Endothelial cell of umbilical vein (primary cell): ENCODE measurements around the gene ARF1. TPM values are rescaled to one million over a fixed set of nuclear protein-coding genes. Genes with fewer than 3 reads are reported as not detected.

Experiments used
- BruUV-seq: library from RNA; stranded (reverse); fragments of 400-500 nt; replicated peaks from 2 replicates; lab custom pipeline; 2021; lab: Mats Ljungman, UMichigan
- CTCF ChIA-PET: fragments of 300-600, 350-600 bp; sonication (Branson Sonifier 250); formaldehyde crosslinking; loops from one replicate; lab custom pipeline; 2021; ENCODE audit warnings: antibody characterized with exemption, inconsistent platforms; lab: Charles Lee
- POLR2A ChIA-PET: fragments of 300-600, 350-600 bp; sonication (Branson Sonifier 250); formaldehyde crosslinking; loops from one replicate; lab custom pipeline; 2021; ENCODE audit warnings: antibody characterized with exemption, inconsistent platforms; lab: Charles Lee
- DNase-seq: peaks from one replicate; pipeline ENCODE4 v3.0.0-alpha.2; 2011; ENCODE audit warnings: low read depth, low spot score
- FAIRE-seq: peaks from 2 replicates; lab custom pipeline; 2011; peaks lifted over from hg19 to GRCh38; lab: Jason Lieb, UNC
- H2AFZ ChIP-seq: 2 replicates; pipeline ENCODE4 v1.6.0; 2012; ENCODE audit warnings: low read depth, low read length, control low read depth, inconsistent platforms
- H3K27ac ChIP-seq: 2 replicates; pipeline ENCODE4 v1.5.1; 2011; ENCODE audit warnings: low read depth, mild to moderate bottlenecking, control low read depth, low read length, moderate library complexity; ENCODE audit not compliant: insufficient read depth
- H3K27me3 ChIP-seq, 2 experiments: 2 replicates each; pipeline versions ENCODE4 v1.6.0 to v1.6.1; 2011; ENCODE audit warnings: low read length in 2 of 2, mixed read lengths in 1 of 2; ENCODE audit not compliant: control insufficient read depth in 2 of 2, insufficient read depth in 2 of 2
- H3K36me3 ChIP-seq, 2 experiments: 2 replicates in 1 of 2; 3 replicates in 1 of 2; pipeline ENCODE4 v1.5.1; 2011; ENCODE audit warnings: low read length in 2 of 2, mild to moderate bottlenecking in 1 of 2, moderate library complexity in 1 of 2; ENCODE audit not compliant: control insufficient read depth in 2 of 2, insufficient read depth in 2 of 2; ENCODE audit errors: extremely low read depth in 1 of 2
- H3K4me1 ChIP-seq: 3 replicates; pipeline ENCODE4 v1.5.1; 2011; ENCODE audit warnings: mild to moderate bottlenecking, low read length; ENCODE audit not compliant: control insufficient read depth, insufficient read depth; ENCODE audit errors: extremely low read depth
- H3K4me2 ChIP-seq: 2 replicates; pipeline ENCODE4 v1.6.1; 2011; ENCODE audit warnings: low read length, control low read depth, mixed read lengths; ENCODE audit not compliant: insufficient read depth
- H3K4me3 ChIP-seq, 3 experiments: fragments of 200-600 bp in 1 of 3; sonication (generic), shearing (Covaris generic) in 1 of 3; replicated peaks in 1 of 3; 2 replicates each; pipeline ENCODE4 v1.5.1; 2011 to 2016; ENCODE audit warnings: control low read depth in 3 of 3, low read length in 3 of 3, mild to moderate bottlenecking in 2 of 3, inconsistent platforms in 1 of 3, low read depth in 1 of 3, moderate library complexity in 1 of 3; ENCODE audit not compliant: insufficient read depth in 1 of 3
- H3K79me2 ChIP-seq: 2 replicates; pipeline ENCODE4 v1.6.0; 2012; ENCODE audit warnings: low read length, inconsistent platforms; ENCODE audit not compliant: control insufficient read depth, insufficient read depth
- H3K9ac ChIP-seq: replicated peaks from 2 replicates; pipeline ENCODE3; 2011; ENCODE audit warnings: low read length, control low read depth; ENCODE audit not compliant: insufficient read depth; ENCODE audit errors: extremely low read depth
- H3K9me1 ChIP-seq: replicated peaks from 3 replicates; pipeline ENCODE4 v1.6.0; 2011; ENCODE audit warnings: mild to moderate bottlenecking, low read length; ENCODE audit not compliant: control insufficient read depth, insufficient read depth; ENCODE audit errors: extremely low read depth
- H3K9me3 ChIP-seq: replicated peaks from 2 replicates; pipeline ENCODE4 v1.5.1; 2012; ENCODE audit warnings: low read length, inconsistent platforms; ENCODE audit not compliant: control insufficient read depth, insufficient read depth
- H4K20me1 ChIP-seq: replicated peaks from 2 replicates; pipeline ENCODE3; 2011; ENCODE audit warnings: mild to moderate bottlenecking, low read length; ENCODE audit not compliant: control insufficient read depth, insufficient read depth; ENCODE audit errors: extremely low read depth
- EZH2 ChIP-seq: IDR thresholded peaks from 2 replicates; pipeline ENCODE4 v1.6.1; 2012; ENCODE audit warnings: borderline replicate concordance, low read depth, mild to moderate bottlenecking, moderate library complexity, low read length, inconsistent platforms; ENCODE audit not compliant: severe bottlenecking
- FOS ChIP-seq: IDR thresholded peaks from 2 replicates; pipeline ENCODE4 v1.6.1; 2011; ENCODE audit warnings: mild to moderate bottlenecking, low read length, moderate library complexity, borderline replicate concordance; ENCODE audit not compliant: insufficient read depth
- JUN ChIP-seq: IDR thresholded peaks from 2 replicates; pipeline ENCODE4 v1.6.1; 2011; ENCODE audit warnings: borderline replicate concordance, low read depth; ENCODE audit not compliant: insufficient read length, insufficient read depth
- MYC ChIP-seq: IDR thresholded peaks from one replicate; pipeline ENCODE4 v1.6.1; 2011; ENCODE audit warnings: mild to moderate bottlenecking, low read depth, low read length
- POLR2A ChIP-seq: IDR thresholded peaks from 2 replicates; pipeline ENCODE4 v1.6.1; 2012; ENCODE audit warnings: low read depth, mild to moderate bottlenecking, control low read depth, low read length
- POLR2AphosphoS5 ChIP-seq: IDR thresholded peaks from 2 replicates; pipeline ENCODE4 v1.6.1; 2012; ENCODE audit warnings: low read depth, mild to moderate bottlenecking, control low read depth, low read length, moderate library complexity; ENCODE audit not compliant: insufficient read depth
- dilution Hi-C: fragments of 300-500 bp; cut with MboI; formaldehyde crosslinking; loops from one replicate; pipeline ENCODE4 v1.15.0; 2019; ENCODE audit warnings: low sequenced_read_pairs; ENCODE audit not compliant: extremely low pct_ligation_motif_present
- intact Hi-C: fragments of 100-400 bp; cut with micrococcal nuclease; formaldehyde crosslinking; loops from one replicate; pipeline ENCODE4 v1.10.0; 2022
- polyA plus RNA-seq, 4 experiments: library from polyadenylated mRNA; depleted of rRNA in 3 of 4; stranded (reverse) in 3 of 4; unstranded in 1 of 4; fragments of >200 nt; gene quantifications; 2 replicates each; pipeline versions ENCODE4 v1.2.1 to v1.2.3, GENCODE V29; 2011 to 2012; ENCODE audit warnings: missing spikeins in 1 of 4
- total RNA-seq: library from RNA; stranded (reverse); gene quantifications from 2 replicates; pipeline ENCODE4 v1.2.3, GENCODE V29; 2021
- TF ChIP-seq, protein P1 (sequence below), 2 donors: IDR thresholded peaks; 1 replicate in 1 of 2; 2 replicates in 1 of 2; pipeline ENCODE4 v1.5.1; 2011; ENCODE audit warnings: low read length in 2 of 2, mild to moderate bottlenecking in 2 of 2, moderate library complexity in 2 of 2, control low read depth in 1 of 2, inconsistent platforms in 1 of 2, low read depth in 1 of 2; ENCODE audit not compliant: insufficient read depth in 1 of 2; ENCODE audit errors: extremely low read depth in 1 of 2
- TF ChIP-seq, protein P2 (sequence below): IDR thresholded peaks from 2 replicates; pipeline ENCODE4 v1.6.1; 2011; ENCODE audit not compliant: insufficient read depth, insufficient read length

The ARF1 gene
- total and polyA plus RNA-seq, 2 donors (not counting 3 experiments of a cell fraction or from before 2014, with no cell fraction given), result 499 to 844 TPM

DNA sequence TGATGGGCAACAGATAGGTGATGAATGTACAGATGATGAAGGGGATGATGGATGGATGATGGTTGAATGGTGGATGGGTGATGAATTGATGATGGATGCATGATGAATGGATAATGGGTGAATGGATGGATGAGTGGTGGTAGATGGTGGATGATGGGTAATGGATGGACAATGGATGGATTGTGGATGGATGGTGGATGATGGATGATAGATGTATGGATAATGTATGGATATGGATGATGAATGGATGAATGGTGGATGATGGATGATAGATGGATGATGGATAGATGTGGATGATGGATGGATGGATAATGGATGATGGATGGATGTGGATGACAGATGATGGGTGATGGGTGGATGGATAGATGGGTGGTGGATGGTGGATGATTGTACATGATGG lies 40.0 kb upstream of the ARF1 start:
- dilution Hi-C loops (no loop called here), intact Hi-C loops (no loop called here)
- no peaks in the 10 kb centered on the region for H3K9me1 ChIP-seq
- peaks cover 9 to 11% of the 10 kb centered on the region in 2 experiments for H3K27me3 ChIP-seq
- no peak overlapping the region for H3K4me2 ChIP-seq
- H3K9ac ChIP-seq, result no peak overlapping the region
- CTCF ChIA-PET, result no interaction called here
- no peak for TF ChIP-seq POLR2AphosphoS5
- no peak for TF ChIP-seq POLR2A
- TF ChIP-seq MYC, result no peak
- TF ChIP-seq, protein P1, sequence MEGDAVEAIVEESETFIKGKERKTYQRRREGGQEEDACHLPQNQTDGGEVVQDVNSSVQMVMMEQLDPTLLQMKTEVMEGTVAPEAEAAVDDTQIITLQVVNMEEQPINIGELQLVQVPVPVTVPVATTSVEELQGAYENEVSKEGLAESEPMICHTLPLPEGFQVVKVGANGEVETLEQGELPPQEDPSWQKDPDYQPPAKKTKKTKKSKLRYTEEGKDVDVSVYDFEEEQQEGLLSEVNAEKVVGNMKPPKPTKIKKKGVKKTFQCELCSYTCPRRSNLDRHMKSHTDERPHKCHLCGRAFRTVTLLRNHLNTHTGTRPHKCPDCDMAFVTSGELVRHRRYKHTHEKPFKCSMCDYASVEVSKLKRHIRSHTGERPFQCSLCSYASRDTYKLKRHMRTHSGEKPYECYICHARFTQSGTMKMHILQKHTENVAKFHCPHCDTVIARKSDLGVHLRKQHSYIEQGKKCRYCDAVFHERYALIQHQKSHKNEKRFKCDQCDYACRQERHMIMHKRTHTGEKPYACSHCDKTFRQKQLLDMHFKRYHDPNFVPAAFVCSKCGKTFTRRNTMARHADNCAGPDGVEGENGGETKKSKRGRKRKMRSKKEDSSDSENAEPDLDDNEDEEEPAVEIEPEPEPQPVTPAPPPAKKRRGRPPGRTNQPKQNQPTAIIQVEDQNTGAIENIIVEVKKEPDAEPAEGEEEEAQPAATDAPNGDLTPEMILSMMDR (IDR thresholded peaks at IDR 0.05; ENCODE audit: extremely low read depth in 1 of 2, insufficient read depth in 1 of 2, low read depth in 1 of 2, low read length in 2 of 2), result no peak
- TF ChIP-seq JUN, result no peak
- TF ChIP-seq EZH2, result no peak
- TF ChIP-seq, protein P2, sequence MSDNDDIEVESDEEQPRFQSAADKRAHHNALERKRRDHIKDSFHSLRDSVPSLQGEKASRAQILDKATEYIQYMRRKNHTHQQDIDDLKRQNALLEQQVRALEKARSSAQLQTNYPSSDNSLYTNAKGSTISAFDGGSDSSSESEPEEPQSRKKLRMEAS, result no peak
- no peak for TF ChIP-seq FOS
- H3K4me3 ChIP-seq, result no peak overlapping the region
- H3K27ac ChIP-seq, result no peak overlapping the region
- H3K36me3 ChIP-seq, result no peaks in the 10 kb centered on the region
- H3K79me2 ChIP-seq, result no peaks in the 10 kb centered on the region
- BruUV-seq, result no TSS peak
- no peaks in the 10 kb centered on the region for H3K4me1 ChIP-seq
- no peaks in the 10 kb centered on the region for H4K20me1 ChIP-seq
- no peak for FAIRE-seq
- no peak for DNase-seq
- H3K9me3 ChIP-seq, result no peaks in the 10 kb centered on the region
- POLR2A ChIA-PET, result no interaction called here
- no peak overlapping the region for H2AFZ ChIP-seq
